Activated CD4-positive, CD25-positive, alpha-beta regulatory T cell treated with anti-CD3 and anti-CD28 coated beads, Interleukin-2, amount 50 U/mL, for 16 hours (primary cell): ENCODE measurements around the gene TNPO3.

Source experiments
- DNase-seq: peaks from one replicate; pipeline ENCODE4 v3.0.0-alpha.2; 2020; ENCODE audit warnings: low read depth, low spot score

The TNPO3 gene

GRCh38 chr7:128939075-128939860, 115.6 kb downstream of the TNPO3 start:
- no peak for DNase-seq

DNA sequence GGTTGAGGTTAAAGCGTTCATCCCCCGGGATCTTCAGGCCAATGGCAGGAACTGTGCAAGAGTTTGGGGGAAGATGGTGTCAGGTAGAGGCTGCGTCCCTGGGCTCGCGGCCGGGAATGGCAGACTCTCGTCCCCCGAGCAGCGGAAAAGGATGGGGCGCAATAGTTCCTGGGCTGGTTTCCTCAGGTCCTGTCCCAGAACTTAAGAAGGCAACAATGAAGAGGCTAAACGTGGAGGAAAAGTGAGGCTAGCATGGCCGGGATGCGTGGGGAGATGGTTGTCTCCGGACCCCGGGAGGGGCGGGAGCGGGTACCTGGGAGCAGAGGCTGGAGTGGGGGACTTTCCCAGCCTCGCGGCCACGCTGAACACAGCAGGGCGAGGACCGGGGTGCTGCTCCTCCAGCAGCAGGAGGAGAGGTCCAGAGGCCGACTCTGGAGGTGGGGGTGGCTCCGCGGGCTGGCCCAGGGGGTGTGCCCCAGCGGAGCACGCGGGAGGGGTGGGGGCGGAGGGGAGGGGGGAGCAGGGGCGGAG, 116.3 kb downstream of the TNPO3 start:
- no peak for DNase-seq

GRCh38 chr7:128937647-128938543, 117.0 kb downstream of the TNPO3 start, which contains the start of gene IRF5:
TSS of gene IRF5 (plus strand) at chr7:128937927. CDS start at chr7:128942082, 4,155 bp downstream.
- no peak for DNase-seq

DNA sequence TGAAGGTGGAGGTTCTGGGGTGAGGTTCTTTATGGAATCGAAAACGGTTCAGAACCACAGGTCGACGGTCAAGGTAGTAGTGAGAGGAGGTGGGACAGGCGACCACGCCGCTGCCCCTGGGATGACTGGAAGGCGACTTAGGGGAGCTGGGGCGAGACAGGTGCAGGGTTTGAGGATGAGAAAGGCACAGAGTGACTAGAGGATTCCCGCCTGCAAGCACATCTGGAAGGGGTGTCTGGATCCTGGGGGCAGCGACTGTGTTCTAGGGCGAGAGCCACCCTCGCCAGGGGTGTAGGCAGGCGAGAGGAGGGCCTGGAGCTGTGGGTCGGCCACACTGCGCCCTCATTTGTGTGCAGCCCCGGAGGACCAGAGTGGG, 117.7 kb downstream of the TNPO3 start:
- DNase-seq, result no peak

GRCh38 chr7:128936798-128937197, 118.1 kb downstream of the TNPO3 start:
- no peak for DNase-seq

DNA sequence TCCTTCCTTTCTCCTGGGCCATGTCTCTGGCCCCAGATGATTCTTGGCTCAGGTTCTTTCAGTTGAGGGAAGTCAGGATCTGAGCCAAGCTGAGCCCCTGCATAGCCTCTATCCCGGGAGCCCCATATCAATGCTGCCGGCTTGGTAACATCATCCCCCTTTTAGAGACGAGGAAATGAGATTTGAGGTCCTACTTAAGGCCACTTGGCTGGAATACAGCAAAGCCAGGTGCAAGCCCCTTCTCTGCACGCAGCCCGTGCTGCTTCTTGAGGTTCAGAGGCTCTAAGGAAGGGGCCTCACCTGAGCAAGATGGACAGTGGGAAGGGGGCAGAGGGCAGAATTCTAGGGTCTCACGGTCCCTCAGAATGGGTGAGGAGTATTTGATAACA, 119.6 kb downstream of the TNPO3 start:
- no peak for DNase-seq

GRCh38 chr7:128934361-128935341, 120.3 kb downstream of the TNPO3 start:
- DNase-seq, result no peak

- DNase-seq, result peak; percentile 28
These were observed 121.6 kb downstream of the TNPO3 start for GRCh38 chr7:128933180-128933891.

DNA sequence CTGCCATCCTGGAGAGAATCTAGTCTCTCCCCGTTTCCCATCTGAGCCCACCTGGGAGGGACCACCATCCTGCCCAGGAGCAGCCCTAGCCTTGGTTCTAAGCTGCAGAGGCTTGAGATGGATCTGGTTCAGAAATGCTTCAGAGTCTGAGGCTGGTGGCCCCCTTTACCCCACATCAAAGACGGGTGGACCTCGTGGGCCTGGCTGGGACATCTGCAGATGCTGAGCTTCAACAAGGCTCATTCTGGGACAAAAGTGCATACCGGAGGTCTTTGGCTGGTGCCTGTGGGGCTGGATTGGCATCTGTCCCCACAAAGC, 122.1 kb downstream of the TNPO3 start:
- DNase-seq, result no peak

DNA sequence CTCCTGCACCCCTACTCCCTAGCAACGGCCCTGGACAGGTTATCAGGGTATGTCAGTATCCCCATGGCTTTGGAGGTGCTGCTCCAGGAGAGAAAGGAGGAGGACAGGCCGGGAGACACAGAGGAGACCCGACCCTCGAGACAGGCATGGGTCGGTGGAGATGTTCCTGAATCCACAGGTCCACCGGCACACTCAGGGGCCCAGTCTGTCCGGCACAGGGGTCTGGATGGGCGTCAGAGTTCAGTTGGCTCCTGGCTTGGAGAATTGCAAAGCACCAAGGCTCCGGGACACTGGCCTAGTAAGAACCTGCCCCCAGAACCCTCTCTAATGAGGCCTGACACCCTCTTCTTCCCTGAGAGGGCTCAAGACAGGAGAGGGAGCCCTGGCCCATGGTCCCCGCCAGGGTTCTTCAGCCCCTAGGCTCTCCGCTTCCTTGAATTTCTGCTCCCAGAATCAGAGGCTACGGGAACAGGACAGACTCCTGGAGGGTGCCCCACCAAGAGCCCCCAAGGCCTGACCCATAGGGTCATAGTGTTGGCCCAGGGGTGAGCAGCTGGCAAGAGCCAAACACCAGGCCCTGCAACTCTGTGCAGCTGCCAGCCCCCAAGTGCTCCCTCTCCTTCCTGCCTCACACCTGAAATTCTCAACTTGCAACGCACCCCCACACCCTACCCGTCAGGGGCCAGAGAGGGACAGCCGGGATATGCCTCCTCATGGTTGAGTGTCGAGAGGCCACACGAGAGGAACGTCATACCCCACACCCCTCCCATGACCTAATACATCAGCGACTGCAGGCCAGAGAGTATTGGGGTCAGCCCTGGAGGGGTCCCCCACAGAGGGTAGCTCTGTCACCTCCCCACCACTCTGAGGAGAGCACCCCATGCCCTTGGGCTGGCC, 122.7 kb downstream of the TNPO3 start:
- no peak for DNase-seq

DNA sequence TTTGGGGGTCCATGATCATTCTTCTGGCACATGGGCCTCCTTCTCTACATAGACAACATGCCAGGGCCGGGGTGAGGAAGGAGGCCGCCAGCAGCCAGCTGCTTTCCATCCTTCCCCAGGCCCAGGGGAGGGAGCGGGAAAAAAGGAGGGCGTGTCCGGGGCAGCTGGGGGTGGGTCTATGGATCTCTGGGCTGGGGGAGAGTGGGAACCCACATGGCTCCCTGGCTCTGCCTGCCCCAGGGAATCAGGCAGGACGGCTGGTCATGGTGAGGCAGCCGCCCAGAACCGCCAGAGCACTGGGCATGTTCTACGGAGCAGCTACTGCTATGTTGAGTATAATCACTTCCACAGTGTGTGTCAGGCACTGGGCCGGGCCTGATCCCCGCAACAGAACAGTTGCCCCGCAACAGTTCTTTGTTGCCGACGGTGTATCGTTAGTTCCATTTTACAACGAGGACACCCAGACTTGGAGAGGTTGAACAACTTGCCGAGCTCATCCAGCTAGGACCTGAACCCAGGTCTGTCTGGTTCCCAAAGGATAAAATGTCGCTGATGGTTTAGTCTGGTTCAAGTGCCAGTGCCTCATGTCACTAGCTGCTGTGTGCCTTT, 123.6 kb downstream of the TNPO3 start:
- DNase-seq, result no peak

DNA sequence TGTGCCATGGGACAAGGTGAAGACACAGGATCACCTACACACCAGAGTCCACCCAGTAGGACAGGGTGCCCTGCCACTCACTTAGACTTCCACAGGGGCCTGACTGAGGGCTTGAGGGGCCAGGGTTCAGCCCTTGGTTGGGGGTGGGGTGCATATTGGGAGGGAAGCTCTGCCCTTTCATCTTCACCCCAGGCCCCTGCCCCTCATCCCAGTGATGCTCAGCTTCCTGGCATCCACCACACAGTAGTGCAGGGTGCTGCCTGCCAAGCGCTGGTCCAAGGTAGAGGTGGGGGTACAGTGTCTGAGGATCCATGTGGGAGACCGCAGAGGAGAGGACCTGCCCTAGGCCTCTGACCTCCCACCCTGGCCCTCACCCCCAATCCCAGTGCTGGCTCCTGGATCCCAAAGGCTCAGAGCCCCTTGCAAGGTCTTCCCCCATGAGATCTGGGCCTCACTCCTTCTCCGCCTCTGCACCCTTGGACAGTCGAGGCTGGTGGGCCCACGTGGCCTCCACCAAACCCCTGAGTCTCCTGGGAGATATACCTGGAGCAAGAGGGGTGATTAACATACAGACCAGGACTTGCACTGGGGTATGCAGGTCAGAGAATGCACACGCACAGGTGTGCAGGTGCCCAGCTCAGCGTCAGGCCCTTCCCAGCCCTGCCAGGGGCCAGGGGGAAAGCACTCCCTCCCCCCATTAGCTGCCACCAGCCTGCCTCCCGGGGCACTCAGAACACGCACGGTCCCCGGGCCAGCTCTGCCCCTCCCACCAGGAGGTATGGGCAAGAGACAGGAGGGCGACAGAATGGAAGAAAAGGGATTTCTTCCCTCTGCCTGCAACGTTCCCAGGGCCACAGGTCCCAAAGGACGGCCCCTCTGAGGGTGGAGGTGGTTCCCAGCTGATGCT, 125.8 kb downstream of the TNPO3 start:
- DNase-seq, result no peak

- DNase-seq, result no peak
These were observed 126.6 kb downstream of the TNPO3 start for GRCh38 chr7:128928159-128928813.

GRCh38 chr7:128924707-128925588, 130.0 kb downstream of the TNPO3 start:
- no peak for DNase-seq

DNA sequence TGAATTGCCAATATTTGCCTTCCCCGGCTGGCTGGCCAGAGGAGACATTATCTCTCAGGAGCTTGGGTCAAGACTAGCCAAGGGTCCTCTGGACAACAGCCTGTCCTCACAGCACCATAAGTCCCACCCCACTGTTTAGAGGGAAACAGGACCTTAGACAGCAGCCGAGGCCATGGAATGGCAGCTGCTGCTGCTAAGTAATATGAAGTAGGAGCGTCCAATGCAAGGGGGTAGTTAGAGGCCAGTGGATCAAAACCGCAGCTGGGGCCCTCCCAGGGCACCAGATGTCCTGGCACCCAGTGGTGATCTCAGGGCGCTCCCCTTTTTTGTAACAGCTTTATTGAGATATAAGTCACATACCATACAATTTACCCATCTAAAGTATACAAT, 131.5 kb downstream of the TNPO3 start:
- DNase-seq, result no peak

DNA sequence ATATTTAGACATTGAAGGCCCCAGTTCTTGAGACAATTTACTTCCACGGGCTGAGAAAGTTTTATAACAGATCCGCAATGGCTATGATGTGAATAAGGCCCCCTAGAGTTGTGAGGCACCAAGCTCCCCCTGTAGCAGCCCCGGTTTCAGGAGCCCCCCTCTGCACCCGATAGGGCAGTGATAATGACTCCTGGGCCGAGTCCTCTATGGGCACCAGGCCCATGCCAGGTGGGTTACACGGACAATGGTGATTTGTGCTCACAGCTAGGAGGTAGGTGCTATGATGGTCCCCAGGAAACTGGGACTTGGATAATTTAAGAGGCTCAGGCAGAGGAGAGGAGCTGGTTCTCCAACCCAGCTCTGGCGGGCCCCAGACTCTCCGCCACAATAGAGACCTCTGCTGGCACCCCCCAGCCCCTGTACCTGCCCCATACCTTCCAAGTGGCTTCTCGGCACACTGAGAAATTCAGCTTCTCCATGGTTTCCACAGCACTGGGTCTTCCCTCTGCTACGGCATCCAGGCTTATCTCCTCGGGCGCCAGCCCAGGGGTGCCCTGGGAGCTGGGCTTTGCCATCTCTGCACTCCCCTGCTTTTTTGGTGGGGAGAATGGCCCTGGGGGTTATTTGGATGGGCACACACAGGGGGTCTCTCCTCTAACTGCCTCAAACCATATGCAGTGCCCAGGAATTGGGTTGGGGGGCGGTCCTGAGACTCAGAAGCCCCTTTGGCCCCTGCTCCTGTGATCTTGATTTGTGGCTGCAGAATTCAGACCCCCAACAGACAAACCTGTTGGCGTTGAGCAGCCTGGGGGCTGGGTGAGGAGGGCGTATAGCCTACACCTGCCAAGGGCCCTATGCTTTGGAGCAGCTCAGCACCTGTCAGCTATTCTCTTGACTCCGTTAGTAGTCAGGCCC, 132.2 kb downstream of the TNPO3 start:
- no peak for DNase-seq
